ENCODE results near the gene CLTB. TPM values are rescaled to one million over a fixed set of nuclear protein-coding genes. Genes with fewer than 3 reads are reported as not detected.
"Not testable (repeated sequence)": the region's sequence is repeated elsewhere in the genome, so short reads cannot be mapped to it uniquely, and the experiment has no call there.

Gene CLTB
- total RNA-seq, 2 experiments from 2014 or later, result 39.3 to 47.8 TPM

- ChIA-PET POLR2A (interaction anchor here (0.7 kb wide), 1 partner anchor 87 kb away, joined by 3 read pairs; no protein-coding TSS in a partner anchor), CTCF (interaction anchor here (0.7 kb wide), 2 partner anchors 157 to 161 kb away, joined by 3 read pairs; no protein-coding TSS in a partner anchor)
- peaks cover 36% of the 10 kb centered on the region for H3K4me1 Mint-ChIP-seq
- intact Hi-C loops (cut with DNase I, micrococcal nuclease), result loop anchor here in 1 of 2 experiments (10.0 kb wide), 2 partner anchors 132 to 162 kb away; partner anchors contain the start of gene CDHR2
- H3K9me3 Mint-ChIP-seq (ENCODE audit: low read depth), result no peaks in the 10 kb centered on the region
- no peaks in the 10 kb centered on the region for H3K27me3 Mint-ChIP-seq
- peaks cover 5% of the 10 kb centered on the region for H3K36me3 Mint-ChIP-seq (ENCODE audit: low read depth)
- ATAC-seq (no peak), DNase-seq (no peak)
- H3K4me3 Mint-ChIP-seq, result no peak overlapping the region
- no peak overlapping the region for H3K27ac Mint-ChIP-seq
These were observed 3.7 kb downstream of the CLTB start for GRCh38 chr5:176412517-176413254.

GRCh38 chr5:176410486-176411180, 5.7 kb downstream of the CLTB start:
- intact Hi-C loops (cut with DNase I, micrococcal nuclease), result loop anchor here in 1 of 2 experiments (10.0 kb wide), 2 partner anchors 134 to 164 kb away; partner anchors contain the start of gene CDHR2
- H3K36me3 Mint-ChIP-seq (ENCODE audit: low read depth), result peaks cover 8% of the 10 kb centered on the region
- no peaks in the 10 kb centered on the region for H3K9me3 Mint-ChIP-seq (ENCODE audit: low read depth)
- DNase-seq, result no peak
- CTCF ChIA-PET, result interaction anchor here (0.6 to 0.9 kb wide), 3 partner anchors 74 to 249 kb away, joined by 3 to 4 read pairs (median 3); no protein-coding TSS in a partner anchor
- no peak overlapping the region for H3K4me3 Mint-ChIP-seq
- peaks cover 28% of the 10 kb centered on the region for H3K4me1 Mint-ChIP-seq
- POLR2A ChIA-PET, result no interaction called here
- H3K27me3 Mint-ChIP-seq, result no peaks in the 10 kb centered on the region
- ATAC-seq, result no peak
- H3K27ac Mint-ChIP-seq, result no peak overlapping the region

GRCh38 chr5:176409765-176410164, 6.6 kb downstream of the CLTB start:
- Mint-ChIP-seq H3K4me3 (no peak overlapping the region), H3K27ac (no peak overlapping the region), H3K9me3 (ENCODE audit: low read depth) (no peaks in the 10 kb centered on the region), H3K27me3 (no peaks in the 10 kb centered on the region), H3K36me3 (ENCODE audit: low read depth) (peaks cover 8% of the 10 kb centered on the region), H3K4me1 (peaks cover 21% of the 10 kb centered on the region)
- ChIA-PET POLR2A (no interaction called here), CTCF (interaction anchor here (0.8 kb wide), 1 partner anchor 90 kb away, joined by 4 read pairs; no protein-coding TSS in a partner anchor)
- ATAC-seq (no peak), DNase-seq (no peak)
- intact Hi-C loops (cut with DNase I, micrococcal nuclease), result loop anchor here in 1 of 2 experiments (10.0 kb wide), 2 partner anchors 135 to 165 kb away; partner anchors contain the start of gene CDHR2

- no peaks in the 10 kb centered on the region for H3K9me3 Mint-ChIP-seq (ENCODE audit: low read depth)
- ChIA-PET CTCF (interaction anchor here (0.9 kb wide), 1 partner anchor 677 kb away, joined by 4 read pairs; no protein-coding TSS in a partner anchor), POLR2A (no interaction called here)
- peaks cover 8% of the 10 kb centered on the region for H3K36me3 Mint-ChIP-seq (ENCODE audit: low read depth)
- no peak for ATAC-seq
- intact Hi-C loops (cut with DNase I, micrococcal nuclease), result no loop called here
- H3K27ac Mint-ChIP-seq, result no peak overlapping the region
- peaks cover 9% of the 10 kb centered on the region for H3K4me1 Mint-ChIP-seq
- no peak for DNase-seq
- no peaks in the 10 kb centered on the region for H3K27me3 Mint-ChIP-seq
- H3K4me3 Mint-ChIP-seq, result no peak overlapping the region
These were observed 7.7 kb downstream of the CLTB start for GRCh38 chr5:176408590-176408989.

GRCh38 chr5:176408252-176408573, 8.1 kb downstream of the CLTB start:
- POLR2A ChIA-PET; ATAC-seq; H3K27ac Mint-ChIP-seq; H3K36me3 Mint-ChIP-seq (ENCODE audit: low read depth); DNase-seq; H3K9me3 Mint-ChIP-seq (ENCODE audit: low read depth); H3K4me3 Mint-ChIP-seq; H3K27me3 Mint-ChIP-seq; H3K4me1 Mint-ChIP-seq; intact Hi-C loops (cut with DNase I, micrococcal nuclease): not testable (repeated sequence)
- CTCF ChIA-PET, result interaction anchor here (0.9 to 1.3 kb wide), 2 partner anchors 8 to 678 kb away, joined by 4 to 6 read pairs; partner anchors contain the start of gene CLTB

GRCh38 chr5:176407456-176408251, 8.7 kb downstream of the CLTB start:
- no peak for ATAC-seq
- Mint-ChIP-seq H3K4me1 (peaks cover 5% of the 10 kb centered on the region), H3K27ac (no peak overlapping the region), H3K36me3 (ENCODE audit: low read depth) (peaks cover 8% of the 10 kb centered on the region), H3K27me3 (no peaks in the 10 kb centered on the region), H3K4me3 (no peak overlapping the region), H3K9me3 (ENCODE audit: low read depth) (no peaks in the 10 kb centered on the region)
- no peak for DNase-seq
- intact Hi-C loops (cut with DNase I, micrococcal nuclease), result no loop called here
- ChIA-PET CTCF (interaction anchor here (1.3 kb wide), 1 partner anchor 9 kb away, joined by 6 read pairs; the partner anchor contains the start of gene CLTB), POLR2A (no interaction called here)

GRCh38 chr5:176406436-176407052, 9.8 kb downstream of the CLTB start:
- H3K9me3 Mint-ChIP-seq (ENCODE audit: low read depth), result no peaks in the 10 kb centered on the region
- DNase-seq (no peak), ATAC-seq (no peak)
- CTCF ChIA-PET, result no interaction called here
- POLR2A ChIA-PET, result interaction anchor here (0.6 kb wide), 1 partner anchor 616 kb away, joined by 3 read pairs; the partner anchor contains the start of gene ZNF346
- intact Hi-C loops (cut with DNase I, micrococcal nuclease), result no loop called here
- H3K27me3 Mint-ChIP-seq, result no peaks in the 10 kb centered on the region
- H3K4me3 Mint-ChIP-seq, result no peak overlapping the region
- H3K36me3 Mint-ChIP-seq (ENCODE audit: low read depth), result peaks cover 12% of the 10 kb centered on the region
- peaks cover 2% of the 10 kb centered on the region for H3K4me1 Mint-ChIP-seq
- H3K27ac Mint-ChIP-seq, result no peak overlapping the region

GRCh38 chr5:176405656-176406435, 10.5 kb downstream of the CLTB start:
- Mint-ChIP-seq H3K4me3 (no peak overlapping the region), H3K4me1 (no peaks in the 10 kb centered on the region), H3K9me3 (ENCODE audit: low read depth) (no peaks in the 10 kb centered on the region), H3K36me3 (ENCODE audit: low read depth) (peaks cover 11% of the 10 kb centered on the region), H3K27me3 (no peaks in the 10 kb centered on the region), H3K27ac (no peak overlapping the region)
- POLR2A ChIA-PET, result interaction anchor here (0.6 kb wide), 2 partner anchors 286 to 617 kb away, joined by 3 read pairs; partner anchors contain the start of gene ZNF346
- intact Hi-C loops (cut with DNase I, micrococcal nuclease), result no loop called here
- CTCF ChIA-PET, result no interaction called here
- ATAC-seq, result no peak
- no peak for DNase-seq

- H3K4me1 Mint-ChIP-seq, result no peaks in the 10 kb centered on the region
- no peaks in the 10 kb centered on the region for H3K9me3 Mint-ChIP-seq (ENCODE audit: low read depth)
- intact Hi-C loops (cut with DNase I, micrococcal nuclease), result no loop called here
- H3K36me3 Mint-ChIP-seq (ENCODE audit: low read depth), result peaks cover 11% of the 10 kb centered on the region
- H3K27me3 Mint-ChIP-seq, result no peaks in the 10 kb centered on the region
- H3K4me3 Mint-ChIP-seq, result no peak overlapping the region
- ATAC-seq (no peak), DNase-seq (no peak)
- no peak overlapping the region for H3K27ac Mint-ChIP-seq
- CTCF ChIA-PET, result no interaction called here
- POLR2A ChIA-PET, result no interaction called here
These were observed 14.8 kb downstream of the CLTB start for GRCh38 chr5:176401281-176402205.
